GM12873 (cell line): ENCODE data around the gene OR4S2.

Experiments used
- CTCF ChIP-seq: IDR thresholded peaks from 2 replicates; pipeline ENCODE4 v1.5.1; 2012; ENCODE audit warnings: low read depth, mild to moderate bottlenecking, moderate library complexity, low read length, control low read depth; ENCODE audit not compliant: insufficient read depth; ENCODE audit errors: missing control alignments

OR4S2 gene

GRCh38 chr11:55648027-55648426 lies at the start of gene OR4S2:
Gene OR4S2, plus strand, starts transcription at chr11:55648327. Its CDS starts 2,577 bp downstream, at chr11:55650904.
- no peak for TF ChIP-seq CTCF

- no peak for TF ChIP-seq CTCF
Measured at GRCh38 chr11:55607545-55607944, 40.6 kb upstream of the OR4S2 start, which contains the start of gene OR4C11. Gene OR4C11, minus strand, starts transcription at chr11:55607645. Its CDS starts 3,272 bp downstream, at chr11:55604373.

- TF ChIP-seq CTCF = no peak
Measured at GRCh38 chr11:55624531-55624930, 23.6 kb upstream of the OR4S2 start.

- no peak for TF ChIP-seq CTCF
Measured at GRCh38 chr11:55634813-55635212, 13.3 kb upstream of the OR4S2 start, which contains the start of gene OR4P4. Gene OR4P4, plus strand, starts transcription at chr11:55635113.

- TF ChIP-seq CTCF = no peak
Measured at GRCh38 chr11:55652560-55652959, 4.4 kb downstream of the OR4S2 start.

GRCh38 chr11:55655096-55655495 lies 7.0 kb downstream of the OR4S2 start:
- TF ChIP-seq CTCF = no peak

- no peak for TF ChIP-seq CTCF
Measured at GRCh38 chr11:55658031-55658573, 10.0 kb downstream of the OR4S2 start.
